ENCODE results near the gene AURKAIP1. TPM values are rescaled to one million over a fixed set of nuclear protein-coding genes. Genes with fewer than 3 reads are reported as not detected.
"Not testable (repeated sequence)": the region's sequence is repeated elsewhere in the genome, so short reads cannot be mapped to it uniquely, and the experiment has no call there.

Gene AURKAIP1
- polyA plus RNA-seq, 1 donor, result 71.7 TPM

DNA sequence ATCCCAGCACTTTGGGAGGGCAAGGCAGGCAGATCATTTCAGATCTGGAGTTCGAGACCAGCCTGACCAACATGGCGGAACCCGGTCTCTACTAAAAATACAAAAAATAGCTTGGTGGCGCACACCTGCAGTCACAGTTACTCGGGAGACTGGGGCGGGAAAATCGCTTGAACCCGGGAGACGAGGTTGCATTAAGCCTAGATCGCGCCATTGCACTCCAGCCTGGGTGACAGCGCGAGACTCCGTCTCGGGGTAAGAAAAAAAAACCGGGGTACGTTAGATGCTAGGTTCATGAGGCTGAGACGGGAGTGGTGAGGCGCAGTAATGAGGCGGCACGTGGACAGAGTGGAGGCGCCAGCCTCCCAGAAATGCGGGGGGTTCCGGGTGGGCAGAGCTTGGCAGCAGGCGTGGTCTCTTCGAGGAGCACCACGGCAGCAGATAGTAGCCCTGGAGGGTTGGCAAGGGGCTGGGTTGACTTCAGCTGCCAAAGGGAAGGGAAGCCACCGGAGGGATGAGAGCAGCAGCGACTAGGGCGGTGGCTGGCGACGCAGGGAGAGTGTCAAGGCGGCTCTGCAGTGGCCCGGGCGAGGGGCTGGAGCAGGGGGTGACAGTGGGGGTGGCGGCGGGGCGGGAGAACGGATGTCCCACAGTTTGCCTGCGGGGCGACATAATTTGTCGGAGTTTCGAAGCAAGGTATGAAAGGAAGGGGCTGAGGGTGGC lies 31.3 kb upstream of the AURKAIP1 start:
- no peak for DNase-seq

DNA sequence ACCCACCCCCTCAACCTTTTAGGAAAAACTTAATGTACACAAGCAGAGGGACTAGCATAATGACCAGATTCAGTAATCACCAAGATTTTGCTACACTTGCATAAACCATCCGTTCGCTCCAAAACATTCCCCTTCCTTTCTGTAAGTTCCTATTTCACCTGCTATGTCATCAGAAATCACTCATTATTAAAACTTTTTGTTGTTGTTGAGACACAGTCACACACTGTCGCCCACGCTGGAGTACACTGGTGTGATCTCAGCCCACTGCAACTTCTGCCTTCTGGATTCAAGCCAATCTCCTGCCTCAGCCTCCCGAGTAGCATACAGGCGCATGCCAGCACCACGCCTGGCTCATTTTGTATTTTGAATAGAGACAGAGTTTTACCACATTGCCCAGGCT lies 28.6 kb upstream of the AURKAIP1 start:
- DNase-seq, result no peak

DNA sequence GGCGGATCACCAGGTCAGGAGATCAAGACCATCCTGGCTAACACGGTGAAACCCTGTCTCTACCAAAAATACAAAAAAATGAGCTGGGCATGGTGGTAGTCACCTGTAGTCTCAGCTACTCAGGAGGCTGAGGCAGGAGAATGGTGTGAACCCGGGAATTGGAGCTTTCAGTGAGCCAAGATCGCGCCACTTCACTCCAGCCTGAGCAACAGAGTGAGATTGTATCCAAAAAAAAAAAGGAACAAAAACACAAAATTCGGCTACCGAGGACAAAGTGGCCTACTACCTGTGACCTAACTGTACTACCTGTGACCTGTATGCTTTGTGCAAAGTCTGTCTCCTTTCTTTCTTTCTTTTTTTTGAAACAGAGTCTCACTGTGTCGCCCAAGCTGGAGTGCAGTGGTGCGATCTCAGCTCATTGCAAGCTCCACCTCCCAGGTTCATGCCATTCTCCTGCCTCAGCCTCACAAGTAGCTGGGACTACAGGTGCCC lies 27.9 kb upstream of the AURKAIP1 start:
- DNase-seq, result not testable (repeated sequence)

DNA sequence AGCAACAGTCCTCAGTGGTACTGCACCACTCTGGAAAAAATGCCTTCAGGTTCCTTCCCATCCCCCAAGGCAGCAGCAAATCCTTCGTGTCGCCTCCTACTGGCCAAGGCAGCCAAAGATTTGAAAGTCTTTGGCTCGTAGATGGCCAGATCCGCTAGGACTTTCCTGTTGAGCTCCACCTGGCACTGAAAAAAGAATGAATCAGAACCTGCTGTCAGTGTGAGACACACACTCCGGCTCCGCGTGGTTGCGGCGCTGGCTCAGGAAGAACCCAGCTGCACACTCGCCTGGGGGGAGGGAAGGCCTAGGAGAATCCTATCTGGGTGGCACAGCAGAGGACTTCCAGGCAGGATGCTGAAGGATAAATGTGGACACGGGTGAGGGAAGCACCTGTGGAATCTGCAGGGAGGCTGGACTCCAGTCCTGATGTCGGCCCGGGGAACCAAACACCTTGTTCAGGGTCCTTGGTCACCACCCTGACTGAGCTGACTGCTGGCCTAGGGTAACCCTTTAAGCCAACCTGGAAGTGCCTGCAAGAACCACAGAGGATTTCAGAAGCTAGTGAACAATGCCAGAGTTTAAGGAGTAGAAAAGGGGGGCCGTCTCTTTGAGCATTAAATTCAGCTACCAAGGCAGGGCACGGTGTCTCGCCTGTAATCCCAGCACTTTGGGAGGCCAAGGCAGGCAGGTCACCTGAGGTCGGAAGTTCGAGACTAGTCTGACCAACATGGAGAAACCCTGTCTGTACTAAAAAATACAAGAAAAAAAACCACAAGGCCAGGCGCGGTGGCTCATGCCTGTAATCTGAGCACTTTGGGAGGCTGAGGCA lies 27.3 kb upstream of the AURKAIP1 start:
- no peak for DNase-seq

DNA sequence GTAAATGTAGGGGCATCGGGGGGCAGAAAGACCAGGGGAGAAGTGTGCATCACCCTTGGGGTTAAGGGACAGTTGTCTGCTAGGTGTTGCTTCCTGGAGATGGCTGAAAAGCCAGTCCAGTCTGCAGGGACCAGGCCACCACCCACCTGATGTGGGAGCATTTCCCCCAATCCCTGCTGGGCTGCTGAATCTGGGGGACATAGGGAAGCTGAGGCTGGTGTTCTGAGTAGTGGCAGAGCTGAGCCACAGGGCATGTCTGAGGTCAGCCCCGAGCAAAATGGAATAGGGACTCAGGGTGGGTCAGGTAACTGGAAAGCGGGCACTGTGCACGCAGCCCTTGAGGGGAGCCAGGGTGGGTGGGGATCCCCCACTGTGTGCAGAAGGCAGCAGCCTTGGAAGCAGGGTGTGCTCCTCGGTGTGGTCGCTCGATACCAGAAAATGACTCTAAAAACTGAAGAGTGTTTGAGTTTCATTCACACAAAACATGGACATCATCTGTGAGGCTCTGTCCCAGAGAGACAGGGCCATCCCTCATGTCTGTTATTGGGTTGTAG lies 26.5 kb upstream of the AURKAIP1 start:
- no peak for DNase-seq

DNA sequence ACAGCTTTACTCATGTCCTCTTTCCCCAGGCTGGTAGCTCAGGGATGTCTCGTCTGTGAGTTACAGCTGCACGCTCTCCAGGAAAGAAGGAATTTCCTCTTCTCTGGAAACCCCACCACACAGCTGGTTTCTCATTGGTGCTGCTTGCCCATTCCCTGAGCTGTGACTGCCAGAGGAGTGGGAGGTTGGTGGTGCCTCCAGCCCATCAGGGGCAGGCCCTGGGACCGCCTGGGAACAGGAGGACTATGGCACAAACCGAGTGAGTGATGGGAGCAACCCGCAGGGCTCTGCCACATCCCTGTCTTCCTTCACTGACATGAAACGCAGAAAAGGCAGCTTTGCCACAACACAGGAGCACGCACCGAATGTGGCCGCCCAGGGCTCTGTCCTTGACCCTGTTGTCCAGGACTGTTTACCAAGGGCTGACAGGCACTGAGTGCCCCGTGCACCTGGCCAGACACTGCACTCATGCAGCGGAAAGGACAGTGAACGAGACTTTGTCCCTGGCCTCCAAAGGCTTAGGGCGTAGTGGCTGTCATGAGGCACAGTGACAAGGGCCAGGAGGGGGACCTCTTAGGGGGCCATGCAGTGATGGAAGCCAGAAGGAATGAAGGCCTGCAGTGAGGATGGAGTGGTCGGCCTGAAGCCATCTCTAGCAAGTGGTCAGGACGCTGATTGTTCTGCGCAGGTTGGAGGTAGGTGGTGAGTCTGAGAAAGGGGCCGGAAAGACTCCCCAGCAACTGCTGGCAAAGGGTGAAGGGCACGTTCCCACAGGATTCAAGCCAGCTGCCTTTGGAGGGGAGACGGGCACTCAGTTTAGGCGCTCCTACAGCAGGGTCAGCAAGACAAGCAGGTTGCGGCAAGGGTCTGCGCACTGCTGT lies 25.8 kb upstream of the AURKAIP1 start:
- DNase-seq, result no peak

DNA sequence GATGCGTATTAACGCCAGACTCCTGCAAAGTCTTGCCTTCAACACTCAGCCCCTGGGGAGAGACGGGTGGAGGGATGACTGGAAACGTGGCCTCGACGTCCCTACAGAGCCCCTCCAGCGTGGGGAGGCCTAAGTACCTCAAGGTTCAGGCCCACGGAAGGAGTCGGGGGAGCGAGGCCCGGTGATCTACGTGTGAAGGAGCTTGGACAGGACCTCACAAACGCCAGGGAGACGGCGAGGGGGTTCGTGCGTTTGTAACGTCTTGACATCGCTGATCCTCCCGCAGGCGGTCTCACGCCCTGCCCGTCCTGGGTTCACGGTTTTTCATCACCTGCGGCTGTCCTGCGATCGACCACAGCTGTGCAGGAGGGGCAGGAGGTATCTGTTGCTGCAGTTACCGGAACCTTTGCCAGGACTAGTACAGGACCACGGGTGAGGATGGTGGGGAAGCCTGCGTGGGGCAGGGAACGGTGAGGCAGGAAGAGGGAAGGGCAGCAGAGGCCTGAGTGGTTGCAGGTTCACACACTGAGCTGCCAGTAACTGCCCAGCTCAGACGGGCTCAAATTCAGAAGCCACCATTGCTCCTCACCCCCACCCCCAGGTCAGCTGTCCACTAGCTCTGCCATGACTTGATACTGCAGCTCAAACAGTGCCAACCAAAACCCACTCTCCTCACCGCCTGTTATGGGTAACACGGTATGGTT lies 25.0 kb upstream of the AURKAIP1 start:
- no peak for DNase-seq

DNA sequence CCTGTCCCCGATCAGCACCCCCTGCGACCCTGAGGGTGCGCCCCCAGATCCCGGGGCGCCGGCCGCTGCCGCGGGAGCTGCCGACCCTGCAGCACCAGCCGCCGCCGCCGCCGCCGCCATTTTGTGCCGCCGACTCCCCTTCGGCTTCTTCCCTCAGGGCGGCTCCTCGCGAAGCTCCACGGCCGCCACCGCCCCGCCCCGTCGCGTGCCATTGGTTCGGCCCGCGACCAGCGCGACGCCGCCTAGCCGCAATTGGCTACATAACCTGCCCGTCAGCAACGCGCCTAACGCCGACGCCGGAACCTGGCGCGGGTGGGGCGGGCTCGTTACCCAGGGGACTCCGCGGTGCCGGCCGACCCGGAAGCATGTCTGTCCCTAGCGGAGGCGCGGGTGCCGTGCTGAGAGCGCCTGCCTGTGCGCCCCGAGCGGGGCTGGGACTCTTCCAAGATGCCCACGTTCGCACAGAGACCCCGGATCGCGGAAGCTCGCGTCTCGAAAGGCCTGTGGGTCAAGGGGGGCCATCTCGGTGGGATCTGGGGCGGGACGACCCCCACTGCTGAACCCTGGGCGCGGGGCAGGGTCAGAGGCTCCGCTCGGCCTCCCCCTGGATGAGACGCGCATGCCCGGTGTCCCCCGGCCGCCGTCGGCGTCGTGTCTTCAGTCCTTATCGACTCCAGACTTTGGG lies 24.3 kb upstream of the AURKAIP1 start, which contains the start of gene CCNL2:
CCNL2 (minus strand) TSS at position 149 of the 685 bp plus-strand sequence; CDS start at position 120, 29 bp downstream.
- peak; percentile 98 for DNase-seq

DNA sequence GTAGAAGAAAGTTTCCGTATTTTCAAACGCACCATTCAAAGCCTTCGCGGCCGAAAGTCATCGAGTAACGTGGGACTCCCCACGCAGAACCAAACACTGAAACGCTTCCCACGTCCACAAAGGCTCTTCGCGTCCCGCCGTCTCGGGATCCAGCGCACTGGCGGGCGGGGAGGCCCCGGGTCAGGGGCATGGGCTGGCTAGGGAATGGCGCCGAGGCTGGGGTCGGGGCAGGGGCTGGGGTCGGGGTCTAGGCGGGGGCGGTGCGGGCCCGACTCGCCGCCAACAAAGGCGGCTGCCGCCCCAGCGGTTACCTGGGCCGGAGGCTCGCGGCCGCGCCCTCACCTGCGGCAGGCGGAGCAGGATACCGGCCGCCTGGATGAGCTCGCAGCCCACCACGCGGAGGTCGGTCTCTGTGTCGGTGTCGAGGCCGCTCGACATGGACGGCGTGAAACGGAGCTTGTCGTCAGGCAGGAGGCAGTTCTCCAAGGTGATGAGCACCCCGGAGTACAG lies 23.7 kb upstream of the AURKAIP1 start:
- no peak for DNase-seq

DNA sequence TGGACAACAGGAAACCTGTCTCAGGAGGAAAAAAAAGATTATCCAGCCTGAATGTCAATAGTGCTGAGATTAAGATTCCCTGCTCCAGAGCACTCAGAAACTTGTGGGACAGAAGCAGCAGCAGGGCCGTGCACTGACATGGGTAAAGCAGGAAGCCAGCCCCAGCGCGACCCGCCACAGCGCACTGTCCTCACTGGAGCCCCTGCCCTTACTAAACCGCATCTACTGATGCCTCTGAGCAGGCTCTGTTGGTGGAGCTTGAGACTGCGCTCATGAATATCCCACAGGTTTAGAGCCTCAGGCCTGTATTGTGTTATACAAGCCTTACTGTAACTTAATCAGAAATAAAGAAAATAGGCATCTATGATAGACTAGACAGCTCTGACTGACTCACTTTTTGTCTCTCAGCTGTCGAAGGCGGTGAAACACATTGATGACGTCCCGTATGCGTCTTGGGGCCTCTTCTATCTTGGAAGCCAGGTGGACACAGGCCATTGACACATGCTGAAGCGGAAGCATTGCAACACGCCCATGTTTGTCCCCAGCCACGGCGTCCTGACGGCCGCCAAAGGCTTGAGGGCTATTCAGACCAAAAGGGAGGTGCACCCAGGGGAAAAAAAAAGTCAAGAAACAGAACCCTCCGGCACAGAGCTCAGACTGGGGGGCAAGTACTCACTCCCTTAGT lies 23.0 kb upstream of the AURKAIP1 start:
- no peak for DNase-seq

DNA sequence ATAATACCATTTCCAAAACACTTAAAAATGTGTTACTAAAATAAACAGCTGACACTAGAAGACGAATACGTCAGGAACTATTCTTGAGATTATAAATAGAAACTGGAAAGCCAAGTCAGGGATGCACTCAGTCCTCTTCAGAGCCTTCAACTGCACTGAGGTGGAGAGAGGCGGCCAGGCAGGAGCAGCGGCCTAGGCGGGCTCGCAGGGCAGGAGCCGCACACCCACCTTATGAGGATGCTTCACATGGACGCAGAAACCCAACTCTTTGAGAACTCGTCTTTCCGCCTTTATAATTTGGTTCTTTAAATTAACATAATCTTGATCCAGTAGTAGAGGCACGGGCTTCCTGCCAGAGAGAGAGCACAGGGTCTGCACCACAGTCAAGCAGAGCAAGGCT lies 20.2 kb upstream of the AURKAIP1 start:
- DNase-seq, result no peak

DNA sequence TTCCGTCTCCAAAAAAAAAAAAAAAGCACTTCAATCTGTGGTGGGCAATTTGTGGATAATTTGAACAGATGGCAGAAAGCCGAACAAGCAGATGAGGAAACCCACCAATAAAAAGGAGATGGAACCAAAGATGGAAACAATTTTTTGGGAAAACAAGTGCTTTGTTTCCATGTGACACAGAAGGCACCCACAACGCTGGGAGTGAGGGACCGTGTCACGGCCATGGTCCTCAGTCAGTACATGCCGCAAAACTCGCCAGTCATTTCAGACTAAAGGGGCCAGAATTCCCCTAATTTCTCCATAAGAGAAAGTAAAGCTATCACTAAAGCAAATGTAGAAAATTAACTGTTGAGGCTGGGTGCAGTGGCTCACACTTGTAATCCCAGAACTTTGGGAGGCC lies 19.1 kb upstream of the AURKAIP1 start:
- DNase-seq, result no peak

DNA sequence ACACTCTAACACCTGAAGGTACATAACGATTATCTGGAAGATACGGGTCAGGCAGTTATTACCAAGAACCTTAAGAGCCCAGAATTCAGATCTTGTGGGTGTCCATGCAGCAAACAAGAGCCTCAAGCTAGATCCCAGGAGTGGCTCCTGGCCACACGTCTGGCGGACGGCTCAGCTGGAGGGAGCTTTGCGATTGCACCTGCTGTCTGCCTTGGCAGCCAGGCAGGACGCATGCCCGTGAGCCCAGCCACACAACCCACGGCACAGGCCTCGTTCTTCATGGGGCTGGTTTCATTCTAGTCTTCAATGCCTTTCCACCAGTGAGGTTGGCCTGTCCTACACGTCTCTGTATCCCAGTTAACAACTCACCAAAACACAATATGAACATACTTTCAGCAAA lies 18.4 kb upstream of the AURKAIP1 start:
- DNase-seq, result no peak

DNA sequence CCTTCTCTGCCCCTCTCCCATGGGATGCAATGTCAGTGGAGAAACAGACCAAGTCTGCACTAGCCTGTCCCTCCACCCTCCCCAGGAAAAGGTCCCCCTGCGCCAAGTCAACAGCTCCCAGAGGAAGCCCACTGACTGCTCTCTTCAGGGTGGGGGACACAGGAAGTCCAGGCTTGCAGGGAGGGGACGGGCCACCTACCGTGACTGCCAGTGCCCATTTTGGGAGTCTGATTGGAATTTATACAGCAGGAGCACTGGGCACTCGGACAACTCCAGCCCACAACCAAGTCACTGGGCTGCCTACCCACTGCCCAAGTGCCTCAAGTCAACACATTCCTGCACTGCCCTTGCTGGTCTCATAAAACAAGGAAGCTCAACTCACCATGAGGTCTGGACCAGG lies 18.0 kb upstream of the AURKAIP1 start:
- no peak for DNase-seq

DNA sequence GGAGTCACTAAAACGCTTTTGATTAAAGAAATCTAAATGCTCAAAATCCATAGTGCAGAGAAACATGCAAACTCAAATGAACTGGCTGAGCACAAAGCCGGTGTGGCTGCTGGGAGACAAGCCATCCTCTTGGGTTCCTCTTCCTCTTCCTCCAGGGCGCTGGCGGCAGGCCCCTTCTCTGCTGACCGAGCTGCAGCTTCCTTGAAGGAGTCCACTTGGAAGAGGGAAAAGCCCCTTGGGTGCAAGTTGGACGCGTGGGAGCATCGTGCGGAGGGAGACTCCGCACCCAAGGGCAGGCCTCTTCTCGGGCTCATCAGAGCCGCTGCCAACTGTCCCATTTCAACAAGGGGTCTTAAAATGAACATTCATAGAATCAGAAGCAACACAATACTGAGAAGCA lies 16.2 kb upstream of the AURKAIP1 start:
- DNase-seq, result no peak

DNA sequence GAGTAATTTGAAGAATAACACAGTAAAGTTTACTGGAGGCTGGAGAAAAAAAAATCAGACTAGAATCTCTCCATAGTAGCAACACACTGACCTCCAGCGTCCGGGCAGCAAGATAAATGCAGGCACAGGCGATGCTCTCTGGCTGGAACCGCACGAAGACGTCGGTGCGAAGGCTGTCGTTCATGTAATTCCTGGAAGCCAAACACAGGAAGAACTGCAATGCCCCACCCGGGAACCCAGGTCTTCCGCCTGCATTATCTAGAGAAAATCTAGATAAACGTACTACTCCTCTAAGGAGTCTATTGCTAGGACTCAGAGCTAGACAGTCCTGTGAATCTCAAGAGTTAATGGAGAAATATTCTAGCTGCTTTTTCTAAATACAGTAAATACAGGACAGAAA lies 15.7 kb upstream of the AURKAIP1 start:
- DNase-seq, result no peak

DNA sequence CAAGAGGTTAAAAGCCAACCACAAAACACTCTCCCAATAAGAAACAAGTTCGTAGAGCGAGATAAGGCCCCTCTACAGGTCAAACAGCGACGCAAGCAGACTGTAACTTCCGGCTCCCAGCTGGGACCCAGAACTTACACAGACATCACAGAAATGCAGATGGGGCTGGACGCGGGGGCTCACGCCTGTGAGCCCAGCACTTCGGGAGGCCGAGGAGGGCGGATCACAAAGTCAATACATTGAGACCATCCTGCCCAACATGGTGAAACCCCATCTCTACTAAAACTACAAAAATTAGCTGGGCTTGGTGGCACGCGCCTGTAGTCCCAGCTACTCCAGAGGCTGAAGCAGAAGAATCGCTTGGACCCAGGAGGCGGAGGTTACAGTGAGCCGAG lies 13.1 kb upstream of the AURKAIP1 start:
- DNase-seq, result no peak

DNA sequence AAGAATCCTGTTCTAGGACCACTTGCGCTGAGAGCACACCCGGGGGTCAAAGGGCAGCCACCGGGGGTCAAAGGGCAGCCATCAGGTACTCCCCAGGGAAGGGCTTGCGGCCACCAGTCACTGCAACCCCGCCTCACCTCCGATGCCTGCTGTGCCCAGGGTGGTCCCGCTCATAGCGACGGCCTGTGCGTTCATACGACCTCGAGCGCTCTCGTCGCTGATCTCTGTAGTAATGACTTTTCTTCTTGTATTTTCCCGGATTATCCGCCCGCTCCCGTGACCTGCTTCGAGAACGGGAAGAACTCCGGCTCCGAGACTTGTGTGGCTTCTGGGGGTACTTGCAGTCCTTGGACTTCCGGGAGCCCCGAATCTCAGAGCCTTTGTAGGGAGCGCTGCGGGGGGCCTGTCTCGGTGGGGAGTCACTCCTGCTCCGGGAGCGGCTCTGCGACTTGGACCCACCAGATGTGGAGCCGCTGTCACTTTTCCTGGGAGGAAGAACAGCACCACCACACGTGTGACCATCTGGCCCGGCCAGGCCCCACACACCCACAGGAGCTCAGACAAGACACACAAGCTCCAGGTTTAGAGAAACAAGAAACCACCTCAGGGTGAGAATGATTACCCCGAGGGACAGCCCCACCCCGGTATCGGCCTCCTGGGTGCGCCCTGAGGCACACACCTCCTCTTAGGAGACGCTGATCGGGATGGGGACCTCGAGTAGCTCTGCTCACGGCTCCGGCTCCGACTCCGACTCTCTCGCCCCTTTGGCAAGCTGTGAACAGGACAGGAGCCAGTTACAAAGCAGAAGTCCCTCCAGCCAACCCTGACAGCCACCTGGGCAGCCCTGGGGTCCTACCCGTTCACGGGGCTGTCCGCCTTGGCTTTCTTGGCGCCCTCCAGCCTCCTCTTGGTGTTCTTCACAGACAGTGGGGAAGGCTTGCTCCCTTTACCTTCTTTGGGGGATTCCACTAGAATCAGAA lies 12.4 kb upstream of the AURKAIP1 start:
- no peak for DNase-seq

DNA sequence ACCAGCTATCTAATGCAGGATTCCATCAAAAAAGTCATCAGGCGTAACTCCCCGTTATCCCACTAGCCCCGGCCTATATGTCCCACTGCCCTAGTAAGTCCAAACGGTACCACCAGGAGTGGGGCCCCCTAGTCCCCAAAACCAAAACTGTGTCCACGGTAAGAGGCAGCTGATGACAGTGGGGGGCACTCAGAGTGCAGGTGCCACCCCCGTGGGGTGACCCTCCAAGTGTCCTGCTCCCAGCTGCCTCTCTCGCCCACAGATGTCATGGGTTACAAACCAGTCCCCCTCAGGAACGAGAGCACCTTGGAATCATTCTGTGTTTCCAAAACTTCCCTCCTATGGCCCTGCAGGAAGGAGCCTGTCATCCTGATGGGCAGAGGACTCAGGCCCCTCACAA lies 10.9 kb upstream of the AURKAIP1 start:
- no peak for DNase-seq
